ENCODE measurements around the gene LY6G5C.
"Not testable (repeated sequence)": the region's sequence is repeated elsewhere in the genome, so short reads cannot be mapped to it uniquely, and the experiment has no call there.

Gene LY6G5C

DNA sequence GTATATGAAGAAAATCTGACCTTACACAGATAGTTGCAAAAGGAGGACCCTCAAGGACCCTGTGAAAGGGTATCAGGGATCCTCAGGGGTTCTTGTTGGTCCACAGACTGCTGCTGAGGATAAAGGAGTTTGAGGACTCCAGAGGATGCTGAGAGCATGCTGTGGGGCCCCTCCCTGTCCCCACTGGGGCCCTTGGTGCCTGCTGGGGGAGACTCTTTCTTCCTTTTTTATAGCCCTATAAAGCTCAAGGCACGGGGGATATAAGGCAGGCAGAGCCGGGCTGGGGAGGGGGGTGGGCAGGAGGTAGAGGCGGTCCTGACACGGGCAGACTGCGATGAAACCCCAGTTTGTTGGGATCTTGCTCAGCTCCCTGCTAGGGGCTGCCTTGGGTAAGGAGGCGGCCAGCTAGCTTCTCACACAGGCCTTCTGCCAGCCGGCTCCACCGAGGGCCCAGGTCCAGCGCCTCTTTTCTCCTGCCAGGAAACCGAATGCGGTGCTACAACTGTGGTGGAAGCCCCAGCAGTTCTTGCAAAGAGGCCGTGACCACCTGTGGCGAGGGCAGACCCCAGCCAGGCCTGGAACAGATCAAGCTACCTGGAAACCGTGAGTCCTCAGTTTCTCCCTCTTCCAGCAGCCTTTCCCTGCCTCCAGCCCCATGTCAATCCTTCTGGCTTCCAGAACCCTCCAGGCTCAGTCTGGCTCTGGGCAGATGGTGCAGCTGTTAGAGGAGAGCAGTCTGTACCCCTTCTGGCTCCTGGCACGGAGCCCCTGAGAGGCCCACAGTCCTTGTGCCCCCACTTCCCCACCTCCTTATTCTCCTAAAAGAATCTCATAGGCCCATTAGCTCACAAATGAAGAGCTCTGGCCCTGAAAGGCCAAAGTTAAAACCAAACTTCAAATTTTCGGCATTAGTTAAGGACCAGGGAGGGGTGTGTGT, 34.4 kb upstream of the LY6G5C start, which contains the start of gene LY6G6D:
TSS of gene LY6G6D (plus strand) at position 327 of the 937 bp plus-strand sequence. CDS start at position 335, 8 bp downstream.
- DNase-seq (ENCODE audit: low spot score) = no peak

DNA sequence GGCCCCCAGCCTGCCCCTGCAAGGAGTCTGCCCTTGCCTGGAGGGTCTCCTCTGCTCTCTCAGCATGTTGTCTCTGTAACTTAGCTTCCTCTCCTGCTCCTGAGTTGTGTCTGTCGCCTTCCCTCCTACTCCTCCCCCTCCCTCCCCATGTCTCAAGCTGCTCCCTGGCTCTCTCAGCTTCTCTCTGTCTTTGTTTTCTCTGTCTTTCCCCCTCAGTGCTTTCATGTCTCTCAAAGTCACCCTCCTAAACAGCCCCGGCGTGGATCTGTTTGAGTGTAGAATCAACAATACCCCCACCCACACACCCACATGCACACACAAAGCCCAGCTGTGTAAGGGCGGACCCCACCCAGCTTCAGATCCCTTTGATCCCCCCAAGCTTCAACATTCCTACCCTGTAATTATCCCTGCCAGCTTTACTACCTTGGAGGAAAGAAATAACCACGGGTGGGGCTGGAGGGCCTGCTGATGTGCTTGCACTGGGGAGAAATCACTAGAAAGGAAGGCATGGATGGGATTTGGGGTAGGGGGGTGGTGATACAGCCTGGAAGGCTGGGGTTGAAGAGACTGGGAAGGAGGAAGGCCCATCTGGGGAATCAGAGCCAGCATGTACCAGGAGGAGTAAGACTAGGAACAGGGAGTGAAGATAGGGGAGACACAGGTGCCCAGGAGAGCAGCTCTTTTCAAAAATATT, 33.3 kb upstream of the LY6G5C start:
- DNase-seq (ENCODE audit: low spot score) = no peak

DNA sequence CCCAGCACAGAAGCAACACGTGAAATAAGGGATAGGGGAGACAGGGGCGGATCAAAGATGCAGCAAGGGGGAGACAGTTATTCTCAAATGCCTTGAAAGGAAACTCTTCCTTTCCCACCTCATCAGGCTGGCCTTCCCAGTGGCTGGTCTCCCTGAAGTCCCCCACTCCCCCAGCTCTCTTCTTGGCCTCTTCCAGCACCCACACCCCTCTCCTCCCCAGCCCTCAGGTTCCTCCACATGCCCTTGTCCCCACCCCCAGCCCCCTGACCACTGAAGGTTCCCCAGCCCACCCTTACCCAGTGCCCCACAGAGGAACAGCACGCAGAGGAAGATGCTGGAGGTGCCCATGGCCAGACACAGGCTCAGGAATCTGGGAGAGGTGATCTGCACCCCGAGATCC, 32.6 kb upstream of the LY6G5C start:
- DNase-seq (ENCODE audit: low spot score) = no peak

DNA sequence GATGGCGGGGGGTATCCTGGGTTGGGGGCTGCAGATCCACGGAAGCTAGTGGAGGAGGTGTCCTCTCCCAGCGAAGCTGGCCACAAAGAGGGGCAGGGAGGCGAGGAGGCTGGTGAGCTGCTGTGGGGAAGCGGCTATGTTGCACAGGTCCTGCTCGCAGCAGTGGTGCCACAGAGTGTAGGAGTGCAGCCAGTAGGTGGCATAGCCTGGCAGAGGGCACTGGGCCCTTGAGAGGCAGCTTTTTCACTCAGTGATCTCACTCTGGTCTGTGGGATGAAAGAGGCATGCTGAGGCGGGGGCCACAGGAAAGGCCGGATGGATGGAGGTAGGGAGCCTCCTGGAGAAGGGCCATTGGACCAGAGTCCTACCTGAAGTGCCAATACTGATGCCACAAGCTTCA, 31.4 kb upstream of the LY6G5C start:
- no peak for DNase-seq (ENCODE audit: low spot score)

DNA sequence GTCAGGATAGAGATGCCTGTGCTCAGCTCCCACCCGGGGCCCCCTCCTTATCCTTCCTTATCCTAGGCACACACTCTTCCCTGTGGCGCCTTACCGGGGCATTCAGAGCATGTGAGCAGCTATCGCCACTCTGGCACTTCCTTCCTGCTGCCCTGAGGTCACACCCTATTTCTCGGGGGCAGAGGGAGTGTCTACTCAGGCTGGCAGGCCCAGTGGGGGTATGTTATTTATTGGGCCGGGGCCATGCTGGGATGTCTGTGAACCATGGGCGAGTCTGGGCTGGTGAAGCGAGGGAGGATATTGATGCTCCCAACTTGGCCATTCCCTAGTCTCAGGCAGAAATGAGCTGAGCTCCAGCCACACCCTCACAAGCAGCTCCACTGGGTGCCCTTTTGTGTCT, 30.4 kb upstream of the LY6G5C start:
- no peak for DNase-seq (ENCODE audit: low spot score)

DNA sequence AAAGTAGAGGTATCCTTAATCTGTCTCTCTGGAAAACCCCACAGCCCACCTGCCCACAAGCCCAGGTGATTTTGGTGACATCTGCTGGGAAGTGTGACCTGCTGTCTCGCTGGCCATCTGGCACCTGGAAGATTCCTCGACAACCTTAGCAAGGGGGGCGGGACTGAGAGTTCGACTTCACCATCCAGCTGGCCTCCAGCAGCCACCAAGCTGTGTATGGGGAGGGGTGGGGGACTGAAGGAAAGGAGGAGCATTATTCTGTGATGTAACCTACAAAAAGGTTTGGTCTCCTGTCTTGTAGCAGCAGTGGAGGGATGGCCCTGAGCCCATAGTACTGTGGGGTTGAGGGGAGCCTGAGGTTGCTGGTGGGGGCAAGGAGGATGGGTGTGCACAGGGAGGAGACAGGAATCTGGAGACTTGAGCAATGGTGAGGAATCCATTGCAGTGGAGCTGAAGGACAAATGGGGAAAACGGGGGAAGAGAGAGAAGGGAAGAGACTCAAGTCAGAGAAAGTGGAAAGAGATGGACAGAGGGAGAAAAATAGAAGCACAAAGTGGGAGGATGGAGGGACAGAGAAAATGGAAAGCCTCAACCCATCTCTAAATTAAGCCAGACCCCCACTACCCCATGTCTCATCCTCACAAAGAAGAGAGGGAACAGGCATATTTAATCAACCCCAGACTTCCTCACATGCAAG, 29.8 kb upstream of the LY6G5C start:
- no peak for DNase-seq (ENCODE audit: low spot score)

DNA sequence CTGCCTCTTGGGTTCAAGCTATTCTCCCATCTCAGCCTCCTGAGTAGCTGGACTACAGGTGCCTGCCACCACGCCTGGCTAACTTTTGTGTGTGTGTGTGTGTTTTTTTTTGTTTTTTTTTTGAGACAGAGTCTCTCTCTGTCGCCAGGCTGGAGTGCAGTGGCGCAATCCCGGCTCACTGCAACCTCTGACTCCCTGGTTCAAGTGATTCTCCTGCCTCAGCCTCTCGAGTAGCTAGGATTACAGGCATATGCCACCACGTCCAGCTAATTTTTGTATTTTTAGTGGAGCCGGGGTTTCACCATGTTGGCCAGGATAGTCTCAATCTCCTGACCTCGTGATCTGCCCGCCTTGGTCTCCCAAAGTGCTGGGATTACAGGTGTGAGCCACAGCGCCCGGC, 28.3 kb upstream of the LY6G5C start:
- DNase-seq (ENCODE audit: low spot score) = not testable (repeated sequence)

DNA sequence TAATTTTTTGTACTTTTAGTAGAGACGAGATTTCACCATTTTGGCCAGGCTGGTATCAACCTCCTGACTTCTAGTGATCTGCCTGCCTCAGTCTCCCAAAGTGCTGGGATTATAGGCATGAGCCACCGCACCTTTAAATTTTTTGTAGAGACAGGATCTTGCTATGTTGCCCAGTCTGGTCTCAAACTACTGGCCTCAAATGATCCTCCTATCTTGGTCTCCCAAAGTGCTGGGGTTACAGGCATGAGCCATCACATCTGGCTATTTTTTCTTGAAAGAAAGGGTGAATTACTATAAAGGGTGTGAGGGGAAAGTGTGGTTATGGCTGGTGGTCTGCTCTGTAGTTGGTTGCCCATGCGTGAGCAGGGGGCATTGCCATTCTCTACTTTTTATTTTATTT, 27.4 kb upstream of the LY6G5C start:
- DNase-seq (ENCODE audit: low spot score) = no peak

DNA sequence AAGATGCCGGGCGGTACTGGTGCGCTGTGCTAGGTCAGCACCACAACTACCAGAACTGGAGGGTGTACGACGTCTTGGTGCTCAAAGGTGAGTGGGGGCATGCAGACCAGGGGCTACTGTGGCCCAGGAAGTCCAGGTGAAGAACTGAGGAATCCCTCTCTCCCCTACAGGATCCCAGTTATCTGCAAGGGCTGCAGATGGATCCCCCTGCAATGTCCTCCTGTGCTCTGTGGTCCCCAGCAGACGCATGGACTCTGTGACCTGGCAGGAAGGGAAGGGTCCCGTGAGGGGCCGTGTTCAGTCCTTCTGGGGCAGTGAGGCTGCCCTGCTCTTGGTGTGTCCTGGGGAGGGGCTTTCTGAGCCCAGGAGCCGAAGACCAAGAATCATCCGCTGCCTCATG, 26.8 kb upstream of the LY6G5C start:
- DNase-seq (ENCODE audit: low spot score) = no peak

DNA sequence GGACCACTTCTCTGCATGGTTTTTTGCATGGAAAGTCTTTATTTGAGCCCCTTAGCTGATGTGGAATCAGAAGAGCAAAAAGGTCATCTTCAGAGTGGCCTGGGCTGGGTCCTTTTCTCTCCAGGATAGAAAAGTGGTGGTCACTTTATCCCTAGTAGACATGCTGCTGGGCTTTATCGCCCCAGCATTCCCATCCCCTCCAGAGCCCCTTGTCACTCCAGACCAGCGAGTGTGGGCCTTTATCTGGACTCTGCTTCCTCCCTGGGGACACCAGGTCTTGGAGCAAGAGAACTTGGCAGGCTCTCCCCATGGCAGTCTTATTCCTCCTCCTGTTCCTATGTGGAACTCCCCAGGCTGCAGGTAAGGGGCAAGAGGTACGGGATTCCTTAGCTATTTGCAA, 25.7 kb upstream of the LY6G5C start, which contains the start of gene LY6G6F:
TSS of gene LY6G6F (plus strand) at position 268 of the 400 bp plus-strand sequence. CDS start at position 309, 41 bp downstream.
- no peak for DNase-seq (ENCODE audit: low spot score)

DNA sequence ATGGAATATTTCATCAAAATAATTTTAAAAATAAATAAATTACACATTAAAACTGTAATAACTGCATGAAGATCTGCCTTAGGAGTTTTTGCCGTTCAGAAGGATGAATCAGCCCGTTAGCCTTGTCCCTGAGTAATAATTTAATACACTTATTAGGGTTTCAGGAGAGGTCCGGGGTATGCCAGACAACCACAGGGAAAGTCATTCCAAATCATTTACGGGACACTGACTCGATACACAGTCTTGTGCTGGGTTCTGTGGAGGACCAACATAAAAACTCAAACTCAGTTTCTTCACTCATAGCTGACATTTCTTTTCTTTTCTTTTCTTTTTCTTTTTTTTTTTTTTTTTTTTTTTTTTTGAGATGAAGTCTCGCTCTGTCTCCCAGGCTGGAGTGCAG, 25.1 kb upstream of the LY6G5C start:
- no peak for DNase-seq (ENCODE audit: low spot score)

DNA sequence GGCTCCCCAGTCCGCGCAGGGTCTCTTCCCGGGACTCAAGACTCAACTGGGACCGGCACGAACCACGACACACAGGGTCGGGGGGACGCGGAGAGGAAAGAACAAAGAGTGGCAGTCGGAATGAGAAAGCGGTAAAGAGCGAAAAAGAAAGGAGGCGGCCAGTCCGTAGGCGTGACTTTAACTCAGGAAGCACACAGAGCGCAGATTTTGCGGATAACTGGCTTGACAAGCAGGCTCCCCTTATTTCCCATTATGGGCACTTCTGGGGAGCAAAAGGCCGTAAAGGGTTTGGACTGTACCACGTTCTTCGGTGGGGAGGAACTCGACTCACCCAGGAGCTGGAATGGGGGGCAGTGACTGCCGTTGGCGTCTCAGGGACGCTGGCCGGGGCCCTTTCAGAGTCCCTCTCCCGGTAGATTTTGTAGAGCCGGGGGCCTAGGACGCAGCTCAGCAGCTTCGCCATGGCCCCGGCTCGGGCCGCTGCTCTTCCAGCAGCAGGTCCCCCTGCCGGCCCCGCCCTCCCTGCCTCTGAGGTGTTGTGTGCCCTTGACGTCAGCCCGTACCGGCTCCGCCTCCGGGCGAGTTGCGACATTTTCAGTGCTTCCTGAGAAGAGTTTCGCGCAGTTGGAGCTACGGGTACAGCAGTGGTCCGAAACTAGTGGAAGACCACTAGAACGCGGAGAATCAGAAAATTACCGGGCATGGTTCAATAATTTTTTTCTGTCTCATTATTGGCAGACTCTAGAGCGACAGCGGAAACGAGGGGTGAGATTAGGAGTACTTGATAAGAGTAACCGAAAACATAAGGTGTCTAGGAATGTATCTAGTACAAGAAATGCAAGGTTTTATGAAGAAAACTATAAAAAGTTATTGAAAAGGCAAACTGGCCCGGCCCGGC, 22.2 kb upstream of the LY6G5C start, which contains the start of gene ABHD16A:
TSS of gene ABHD16A (minus strand) at position 506 of the 898 bp plus-strand sequence. CDS start at position 463, 43 bp downstream.
- peak; percentile 99 for DNase-seq (ENCODE audit: low spot score)

DNA sequence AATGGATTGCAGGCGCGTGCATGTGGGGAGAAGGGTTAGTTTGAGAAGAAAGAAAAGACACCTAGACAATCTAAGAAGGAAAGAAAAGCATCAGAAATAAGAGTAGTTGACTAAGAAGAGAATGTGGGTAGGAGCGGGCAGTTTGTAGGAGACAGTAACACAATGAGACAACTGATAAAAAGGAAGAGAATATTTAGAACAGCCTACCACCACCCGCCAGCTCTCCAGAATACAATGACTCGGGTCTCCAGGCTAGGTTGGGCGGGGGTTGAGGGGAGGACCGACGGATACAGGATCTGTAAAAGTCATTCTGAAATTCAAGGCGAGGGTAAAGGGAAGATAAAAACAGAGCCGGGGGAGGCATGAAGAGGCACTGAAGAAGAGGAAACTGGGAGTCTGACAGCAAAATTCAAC, 21.5 kb upstream of the LY6G5C start:
- DNase-seq (ENCODE audit: low spot score) = peak; percentile 33

DNA sequence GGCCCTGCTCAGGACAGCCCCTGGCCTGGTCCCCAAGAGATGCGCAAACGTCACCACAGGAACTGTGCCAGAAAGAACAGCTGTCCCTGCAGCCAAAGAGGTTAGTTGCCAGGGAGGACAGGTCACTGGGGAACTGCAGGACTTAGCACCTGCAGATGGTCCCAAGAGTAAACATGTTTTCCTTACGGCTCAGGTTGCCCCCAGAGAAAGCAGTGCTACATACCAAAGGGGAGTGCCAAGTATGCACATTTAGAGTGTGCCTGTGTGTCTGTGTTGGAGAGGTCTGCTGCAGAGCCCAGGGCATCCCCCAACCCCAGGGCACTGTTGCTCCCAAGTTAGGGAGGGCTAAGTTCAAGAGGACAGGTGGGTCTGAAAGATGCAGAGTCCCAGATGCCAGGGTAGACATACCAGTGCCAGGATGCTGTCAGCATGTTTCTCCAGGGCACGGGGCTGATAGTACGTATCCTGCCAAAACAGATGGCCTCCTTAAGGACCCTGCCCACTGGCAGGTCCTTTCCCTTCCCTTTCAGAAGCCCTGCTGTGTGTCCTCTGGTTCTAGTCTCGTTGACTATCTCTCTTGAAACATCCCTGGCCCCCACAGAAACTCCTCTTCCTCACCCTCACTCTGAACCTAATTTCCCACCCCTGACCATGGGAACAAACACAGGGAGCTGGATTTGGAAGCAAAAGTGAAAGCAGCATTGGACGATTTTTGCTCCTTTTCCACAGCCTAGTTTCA, 21.0 kb upstream of the LY6G5C start:
- no peak for DNase-seq (ENCODE audit: low spot score)

DNA sequence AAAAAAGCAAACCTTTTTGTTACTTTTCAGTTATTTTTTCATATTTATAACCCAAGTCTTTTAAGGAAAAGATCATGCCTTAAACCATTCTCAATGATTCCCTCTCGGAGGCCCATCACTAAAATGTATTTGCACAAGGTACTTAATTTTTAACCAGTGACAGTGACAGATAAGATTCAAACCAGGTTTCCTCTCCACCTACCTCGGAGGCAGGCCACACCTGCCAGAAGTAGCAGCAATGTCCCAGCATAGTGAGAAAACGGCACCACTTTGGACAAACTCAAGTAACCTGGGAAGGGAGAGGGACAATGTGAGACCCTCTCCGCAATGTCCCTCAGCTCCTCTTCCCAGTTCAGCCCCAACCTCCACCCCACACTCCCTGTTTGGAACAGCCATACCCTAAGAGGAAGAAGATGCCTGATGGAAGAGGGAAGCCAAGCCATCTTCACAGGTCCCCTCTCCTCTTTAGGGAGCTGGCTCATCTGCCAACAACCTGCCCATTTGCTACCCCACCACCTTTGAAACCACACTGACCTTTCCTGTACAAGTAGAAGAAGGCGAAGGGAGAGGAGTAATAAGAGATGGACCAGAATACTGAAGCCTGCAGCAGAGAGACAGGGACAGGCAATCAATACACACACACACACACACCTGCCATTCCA, 20.0 kb upstream of the LY6G5C start:
- DNase-seq (ENCODE audit: low spot score) = no peak

DNA sequence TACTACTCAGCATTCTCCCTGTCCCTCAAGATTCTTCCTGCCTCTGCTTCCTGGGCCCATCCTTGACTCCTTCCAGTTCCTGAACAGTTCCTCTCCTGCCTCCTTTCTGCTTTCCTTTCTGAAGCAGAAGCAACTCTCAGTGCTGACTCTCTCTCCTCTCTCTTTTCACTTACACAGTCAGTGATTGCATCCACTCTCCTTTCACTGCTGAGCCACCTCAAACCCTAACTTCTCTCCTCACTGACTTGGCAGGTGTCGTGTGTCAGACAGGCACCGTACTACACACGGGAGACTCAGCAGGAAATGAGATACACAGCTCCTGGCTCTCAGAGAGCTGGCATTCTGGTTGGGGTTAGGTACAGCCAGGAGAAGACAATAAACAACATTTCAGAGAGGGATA, 16.7 kb upstream of the LY6G5C start:
- no peak for DNase-seq (ENCODE audit: low spot score)

DNA sequence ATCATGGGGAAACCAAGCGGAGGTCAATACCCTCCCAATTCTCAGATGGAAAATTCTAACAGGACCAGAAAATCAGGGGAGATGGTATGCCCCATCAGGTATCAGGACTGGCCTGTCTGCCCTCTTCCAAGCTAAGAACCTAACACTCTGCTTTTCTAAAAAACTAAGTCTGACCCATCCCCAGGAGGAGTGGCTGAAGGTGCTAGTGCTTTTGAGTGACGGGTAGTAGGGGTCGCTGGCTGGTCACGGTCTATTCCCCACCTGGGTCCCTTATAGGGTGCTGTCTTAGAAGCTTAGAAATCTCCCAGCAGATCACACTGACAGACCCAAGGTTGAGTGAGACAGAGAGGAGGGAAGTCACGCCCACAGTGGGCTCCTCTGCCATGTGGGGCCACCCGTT, 12.7 kb upstream of the LY6G5C start:
- no peak for DNase-seq (ENCODE audit: low spot score)

DNA sequence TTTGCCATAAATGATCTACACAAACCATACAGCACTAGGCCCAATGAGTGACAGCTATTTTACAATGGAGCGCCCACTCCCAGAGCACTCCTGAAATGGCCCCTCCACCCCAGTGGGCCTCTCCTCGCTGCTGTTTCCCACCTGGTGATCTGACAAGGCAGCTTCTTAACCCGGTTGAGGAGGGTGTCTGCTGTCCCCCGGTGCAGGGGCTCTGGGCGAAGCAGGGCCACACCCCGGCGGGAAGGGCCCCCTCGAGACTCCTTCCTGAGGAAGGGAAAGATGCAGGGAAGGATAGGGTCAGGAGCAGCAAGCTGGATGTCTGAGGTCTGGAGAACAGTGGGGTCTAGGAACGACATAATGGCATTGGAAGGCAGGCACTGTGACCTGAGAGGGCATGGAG, 12.0 kb upstream of the LY6G5C start:
- no peak for DNase-seq (ENCODE audit: low spot score)

DNA sequence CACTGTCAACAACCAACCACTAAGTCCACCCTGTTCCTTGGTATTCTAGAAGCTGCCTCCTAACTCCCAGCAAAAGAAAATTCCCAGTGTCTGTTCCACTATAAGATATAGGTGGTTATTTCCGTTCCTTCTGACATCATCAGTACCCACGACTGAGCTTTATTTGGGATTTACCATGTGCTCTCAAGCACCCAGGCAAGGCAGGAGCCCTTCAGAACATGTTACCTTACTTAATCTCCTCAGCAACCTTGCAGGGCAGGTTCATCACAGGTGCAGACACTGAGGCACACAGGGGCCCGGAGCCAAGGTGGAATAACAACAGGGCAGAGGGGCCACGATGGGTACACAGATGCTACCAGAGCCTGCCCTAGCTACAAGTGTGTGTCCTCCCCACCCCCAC, 11.5 kb upstream of the LY6G5C start:
- DNase-seq (ENCODE audit: low spot score) = no peak

DNA sequence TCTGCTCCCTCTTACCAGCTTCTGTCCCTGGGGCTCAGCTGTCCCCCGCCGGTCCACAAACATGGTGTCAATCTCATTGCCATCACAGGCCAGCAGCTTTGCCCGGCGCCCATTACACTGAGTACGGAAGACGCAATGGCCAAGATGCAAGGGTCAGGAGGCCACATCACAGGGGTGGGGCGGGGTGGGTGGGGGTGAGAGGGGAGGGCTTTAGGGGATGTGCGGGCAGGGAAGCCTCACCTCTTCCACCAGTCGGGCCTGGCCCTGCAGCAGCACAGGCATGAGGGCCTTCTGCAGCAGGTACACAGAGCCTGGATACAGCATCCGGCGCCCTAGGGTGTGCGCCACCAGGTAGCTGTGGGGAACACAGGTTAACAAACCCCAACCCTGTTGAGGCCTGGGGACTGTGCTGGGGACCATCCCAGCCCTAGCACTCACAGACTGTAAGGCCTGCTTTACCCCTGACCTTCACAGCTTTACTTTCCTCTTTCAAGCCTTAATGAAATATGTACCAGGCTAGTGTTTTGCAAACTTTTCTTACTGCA, 10.8 kb upstream of the LY6G5C start:
- DNase-seq (ENCODE audit: low spot score) = no peak

Measured in germinal center (tissue), 1 donor.